Mucosa of descending colon (tissue), 3 donors: Measurements from ENCODE around the gene IFT25. TPM values are rescaled to one million over a fixed set of nuclear protein-coding genes. Genes with fewer than 3 reads are reported as not detected.

ENCODE experiments used
- ATAC-seq: fragments of 200-7000 bp; cut with Tn5 transposase; one replicate; pipeline ENCODE4 v1.9.1; 2020; ENCODE audit warnings: mild to moderate bottlenecking, moderate library complexity
- DNase-seq, 3 donors: peaks; one replicate each; pipeline ENCODE4 v3.0.0-alpha.2; 2020
- H3K36me3 ChIP-seq: fragments of 200-600 bp; one replicate; pipeline ENCODE4 v1.8.0; 2021; ENCODE audit warnings: low read depth, mild to moderate bottlenecking
- H3K4me1 ChIP-seq: fragments of 200-600 bp; one replicate; pipeline ENCODE4 v1.8.0; 2021; ENCODE audit warnings: low read depth, mild to moderate bottlenecking
- H3K4me3 ChIP-seq: fragments of 200-600 bp; one replicate; pipeline ENCODE4 v1.8.0; 2021; ENCODE audit warnings: mild to moderate bottlenecking
- H3K9me3 ChIP-seq: fragments of 200-600 bp; one replicate; pipeline ENCODE4 v1.8.0; 2021; ENCODE audit warnings: mild to moderate bottlenecking
- CTCF ChIP-seq: fragments of 200-600 bp; IDR thresholded peaks from one replicate; pipeline ENCODE4 v1.8.0; 2022; ENCODE audit warnings: antibody characterized with exemption, mild to moderate bottlenecking
- intact Hi-C, 2 donors: fragments of 100-400 bp; cut with DNase I in 1 of 2; cut with micrococcal nuclease in 1 of 2; formaldehyde crosslinking; loops; one replicate each; pipeline versions ENCODE4 v1.11.0 to v1.11.1; 2022; cut with DNase I, micrococcal nuclease
- total RNA-seq, 3 donors: library from RNA; stranded (reverse); fragmentation: NEBNext Ultra II Directional in 2 of 3; extraction: Animal tissue kit (Norgen Biotek cat#: 25700) in 2 of 3; gene quantifications; one replicate each; pipeline versions ENCODE4 v1.2.1 to v1.2.4, GENCODE V29; 2021 to 2023
- donor health status: DM: no; HTN: no; CAD: no; lungs with moderate emphysema.
- donor health status: DM: no; HTN: no; CAD: no.
- donor health status: DM: no; HTN: yes; CAD: no.

IFT25 gene
- total RNA-seq, 3 donors from 2014 or later, result 19.8 to 22.6 (median 19.9) TPM

GRCh38 chr1:53894644-53895043 is 50.9 kb downstream of the IFT25 start:
- no peak for ATAC-seq
- TF ChIP-seq CTCF, result no peak
- H3K4me1 ChIP-seq, result peaks cover 27% of the 10 kb centered on the region
- no peak for DNase-seq
- no peaks in the 10 kb centered on the region for H3K9me3 ChIP-seq
- H3K4me3 ChIP-seq, result no peak overlapping the region
- intact Hi-C loops, result loop anchor here in 1 of 2 donors (10.0 kb wide), 1 partner anchor 50 kb away; the partner anchor contains the start of genes IFT25 and LRRC42
- H3K36me3 ChIP-seq, result no peaks in the 10 kb centered on the region

- DNase-seq (peak in 1 of 3 donors; percentile 45), ATAC-seq (no peak)
- Histone ChIP-seq H3K4me1 (peaks cover 22% of the 10 kb centered on the region), H3K9me3 (no peaks in the 10 kb centered on the region), H3K36me3 (no peaks in the 10 kb centered on the region), H3K4me3 (no peak within 1 kb of the TSS)
- no peak for TF ChIP-seq CTCF
- intact Hi-C loops, result loop anchor here in 1 of 2 donors (10.0 kb wide), 1 partner anchor 51 kb away; the partner anchor contains the start of genes IFT25 and LRRC42
Observed at GRCh38 chr1:53893999-53894636, 51.4 kb downstream of the IFT25 start, which contains the start of gene DIO1. DIO1 (plus strand) TSS chr1:53894187; CDS start chr1:53894211, 24 bp downstream.

DNA sequence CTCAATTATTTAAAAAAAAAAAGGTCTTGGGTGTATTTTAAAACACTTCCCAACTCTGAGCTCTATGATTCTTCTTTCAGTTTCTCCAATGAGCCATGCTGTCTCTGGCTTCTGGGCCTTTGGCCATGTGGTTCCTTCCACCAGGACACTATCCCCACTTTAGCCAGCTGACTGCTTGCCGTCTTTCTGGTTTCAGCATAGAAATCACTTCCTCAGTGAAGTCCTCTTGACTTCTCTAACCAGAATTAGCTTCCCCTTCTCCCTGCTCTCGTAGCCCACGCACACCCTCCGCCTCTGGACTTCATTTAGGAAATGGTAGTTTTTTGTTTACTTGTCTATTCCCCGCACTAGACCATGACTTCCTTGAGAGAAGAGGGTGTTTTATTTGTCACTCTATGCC is 52.6 kb downstream of the IFT25 start:
- Histone ChIP-seq H3K4me3 (no peak overlapping the region), H3K9me3 (no peaks in the 10 kb centered on the region), H3K36me3 (no peaks in the 10 kb centered on the region), H3K4me1 (peaks cover 17% of the 10 kb centered on the region)
- intact Hi-C loops, result loop anchor here in 1 of 2 donors (10.0 kb wide), 1 partner anchor 52 kb away; the partner anchor contains the start of genes IFT25 and LRRC42
- ATAC-seq, result no peak
- DNase-seq, result no peak
- TF ChIP-seq CTCF, result no peak

DNA sequence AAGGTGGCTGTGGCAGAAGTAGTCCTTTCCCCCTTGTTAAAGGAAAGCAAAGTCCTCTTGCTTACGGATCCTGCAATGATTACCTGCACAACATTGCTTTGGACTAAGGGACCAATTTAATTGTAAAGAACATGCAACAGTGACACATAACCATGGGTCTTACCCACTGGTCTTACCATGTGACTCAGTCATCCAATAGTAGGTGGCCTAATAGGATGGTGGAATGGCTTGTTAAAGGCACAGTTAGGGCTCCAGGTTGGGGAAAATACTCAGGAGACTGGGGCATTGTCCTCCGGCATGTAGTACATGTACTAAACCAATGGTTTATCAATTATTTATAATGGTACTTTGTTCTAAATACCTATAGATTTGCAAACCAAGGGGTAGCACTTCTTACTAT is 53.8 kb downstream of the IFT25 start:
- Histone ChIP-seq H3K4me1 (peaks cover 6% of the 10 kb centered on the region), H3K9me3 (no peaks in the 10 kb centered on the region), H3K36me3 (no peaks in the 10 kb centered on the region), H3K4me3 (no peak overlapping the region)
- DNase-seq, result no peak
- intact Hi-C loops, result loop anchor here in 1 of 2 donors (10.0 kb wide), 1 partner anchor 53 kb away; the partner anchor contains the start of genes IFT25 and LRRC42
- no peak for TF ChIP-seq CTCF
- ATAC-seq, result no peak

DNA sequence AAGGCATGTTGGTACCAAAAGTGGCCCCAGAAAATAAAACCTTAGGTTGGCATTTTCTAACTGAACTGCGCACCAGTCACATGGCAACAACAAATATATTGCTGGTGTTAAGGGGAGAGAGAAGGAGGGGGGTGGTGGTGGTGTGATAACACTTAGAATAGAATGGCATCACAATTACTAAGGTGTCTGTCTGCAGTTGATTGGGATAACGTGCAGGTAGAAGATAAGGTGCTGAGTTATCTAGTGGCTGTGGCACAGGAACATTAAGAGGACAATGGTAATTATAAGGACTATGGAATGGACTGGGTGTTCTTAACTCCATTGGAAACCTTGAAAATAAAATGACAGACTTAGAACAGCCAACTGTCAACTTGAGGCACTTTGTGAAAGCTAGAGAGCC is 54.5 kb downstream of the IFT25 start:
- DNase-seq (no peak), ATAC-seq (no peak)
- intact Hi-C loops, result loop anchor here in 1 of 2 donors (10.0 kb wide), 1 partner anchor 54 kb away; the partner anchor contains the start of genes IFT25 and LRRC42
- H3K9me3 ChIP-seq, result no peaks in the 10 kb centered on the region
- no peak overlapping the region for H3K4me3 ChIP-seq
- no peaks in the 10 kb centered on the region for H3K4me1 ChIP-seq
- no peaks in the 10 kb centered on the region for H3K36me3 ChIP-seq
- TF ChIP-seq CTCF, result no peak
